Measurements from ENCODE around the gene RPS27A.
"Not testable (repeated sequence)": the region's sequence is repeated elsewhere in the genome, so short reads cannot be mapped to it uniquely, and the experiment has no call there.

The RPS27A gene

GRCh38 chr2:55239656-55240222, 7.3 kb downstream of the RPS27A start:
- no peak for DNase-seq (ENCODE audit: low spot score)

GRCh38 chr2:55241582-55241981, 9.1 kb downstream of the RPS27A start:
- DNase-seq (ENCODE audit: low spot score) = not testable (repeated sequence)

- DNase-seq (ENCODE audit: low spot score) = no peak
Measured at GRCh38 chr2:55242617-55243016, 10.1 kb downstream of the RPS27A start.

- DNase-seq (ENCODE audit: low spot score) = no peak
Measured at GRCh38 chr2:55245411-55245810, 12.9 kb downstream of the RPS27A start.

- DNase-seq (ENCODE audit: low spot score) = no peak
Measured at GRCh38 chr2:55247025-55247424, 14.5 kb downstream of the RPS27A start.

GRCh38 chr2:55252832-55253231, 20.3 kb downstream of the RPS27A start:
- no peak for DNase-seq (ENCODE audit: low spot score)

- not testable (repeated sequence) for DNase-seq (ENCODE audit: low spot score)
Measured at GRCh38 chr2:55259586-55259985, 27.1 kb downstream of the RPS27A start.

GRCh38 chr2:55268288-55268906, 35.9 kb downstream of the RPS27A start:
- DNase-seq (ENCODE audit: low spot score) = no peak

- peak; percentile 97 for DNase-seq (ENCODE audit: low spot score)
Measured at GRCh38 chr2:55268907-55269644, 36.6 kb downstream of the RPS27A start, which contains the start of gene MTIF2. Gene MTIF2, minus strand, starts transcription at chr2:55269231. Its CDS starts 5,373 bp downstream, at chr2:55263858.

- DNase-seq (ENCODE audit: low spot score) = peak; percentile 2
Measured at GRCh38 chr2:55269645-55269990, 37.1 kb downstream of the RPS27A start.

GRCh38 chr2:55274346-55274745, 41.9 kb downstream of the RPS27A start:
- not testable (repeated sequence) for DNase-seq (ENCODE audit: low spot score)

- DNase-seq (ENCODE audit: low spot score) = no peak
Measured at GRCh38 chr2:55277310-55277709, 44.8 kb downstream of the RPS27A start.

- DNase-seq (ENCODE audit: low spot score) = not testable (repeated sequence)
Measured at GRCh38 chr2:55279214-55279835, 46.8 kb downstream of the RPS27A start.

GRCh38 chr2:55279859-55280424, 47.5 kb downstream of the RPS27A start:
- DNase-seq (ENCODE audit: low spot score) = not testable (repeated sequence)

- DNase-seq (ENCODE audit: low spot score) = not testable (repeated sequence)
Measured at GRCh38 chr2:55280851-55281546, 48.5 kb downstream of the RPS27A start.

GRCh38 chr2:55282110-55282917, 49.8 kb downstream of the RPS27A start:
- peak; percentile 90 for DNase-seq (ENCODE audit: low spot score)

- DNase-seq (ENCODE audit: low spot score) = no peak
Measured at GRCh38 chr2:55283083-55283482, 50.6 kb downstream of the RPS27A start.
